Measurements from ENCODE around the gene CAMK2A. TPM values are rescaled to one million over a fixed set of nuclear protein-coding genes. Genes with fewer than 3 reads are reported as not detected.

CAMK2A gene
- total RNA-seq, 2 experiments from 2014 or later = not detected

DNA sequence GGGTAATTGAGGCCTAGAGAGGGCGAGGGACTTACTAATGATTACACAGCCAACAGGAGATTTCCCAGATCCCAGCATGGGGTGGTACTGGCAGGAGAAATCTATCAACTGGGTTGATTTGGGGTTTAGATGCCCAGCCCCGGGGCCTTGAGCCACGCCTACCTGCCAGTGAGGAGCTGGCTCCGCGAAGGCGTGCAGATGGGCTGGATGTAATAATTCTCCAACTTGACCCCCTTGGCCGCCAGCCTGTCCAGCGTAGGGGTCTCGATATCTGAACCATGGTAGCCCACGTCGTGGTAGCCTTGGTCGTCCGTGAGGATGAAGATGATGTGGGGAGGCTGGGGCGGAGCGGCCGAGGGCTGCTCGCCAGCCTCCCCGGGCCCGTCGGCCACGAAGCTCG is 12.3 kb upstream of the CAMK2A start:
- Mint-ChIP-seq H3K4me3 (no peak overlapping the region), H3K27me3 (peaks cover 41% of the 10 kb centered on the region), H3K27ac (no peak overlapping the region), H3K36me3 (ENCODE audit: low read depth) (no peaks in the 10 kb centered on the region), H3K9me3 (no peaks in the 10 kb centered on the region), H3K4me1 (no peaks in the 10 kb centered on the region)
- ChIA-PET POLR2A (no interaction called here), CTCF (no interaction called here)
- DNase-seq = no peak

DNA sequence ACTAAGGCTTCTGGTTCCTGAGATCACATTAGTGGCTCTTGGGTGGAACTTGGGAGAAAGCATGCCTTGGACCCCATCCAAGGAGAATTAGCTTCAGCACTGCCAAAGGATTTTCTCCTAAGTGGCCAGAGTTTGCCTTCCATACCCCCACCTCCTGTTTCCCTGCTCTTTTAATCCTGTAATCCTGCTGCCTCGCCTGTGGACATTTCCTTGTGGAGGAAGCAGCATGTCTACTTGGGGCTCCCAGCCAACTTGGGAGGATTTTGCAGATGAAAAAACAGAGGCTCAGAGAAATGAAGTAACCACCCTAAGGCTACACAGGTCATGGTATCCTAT is 11.6 kb upstream of the CAMK2A start:
- CTCF ChIA-PET = no interaction called here
- Mint-ChIP-seq H3K27me3 (peaks cover 41% of the 10 kb centered on the region), H3K27ac (no peak overlapping the region), H3K36me3 (ENCODE audit: low read depth) (no peaks in the 10 kb centered on the region), H3K4me1 (no peaks in the 10 kb centered on the region), H3K9me3 (no peaks in the 10 kb centered on the region), H3K4me3 (no peak overlapping the region)
- POLR2A ChIA-PET = no interaction called here
- DNase-seq = no peak

DNA sequence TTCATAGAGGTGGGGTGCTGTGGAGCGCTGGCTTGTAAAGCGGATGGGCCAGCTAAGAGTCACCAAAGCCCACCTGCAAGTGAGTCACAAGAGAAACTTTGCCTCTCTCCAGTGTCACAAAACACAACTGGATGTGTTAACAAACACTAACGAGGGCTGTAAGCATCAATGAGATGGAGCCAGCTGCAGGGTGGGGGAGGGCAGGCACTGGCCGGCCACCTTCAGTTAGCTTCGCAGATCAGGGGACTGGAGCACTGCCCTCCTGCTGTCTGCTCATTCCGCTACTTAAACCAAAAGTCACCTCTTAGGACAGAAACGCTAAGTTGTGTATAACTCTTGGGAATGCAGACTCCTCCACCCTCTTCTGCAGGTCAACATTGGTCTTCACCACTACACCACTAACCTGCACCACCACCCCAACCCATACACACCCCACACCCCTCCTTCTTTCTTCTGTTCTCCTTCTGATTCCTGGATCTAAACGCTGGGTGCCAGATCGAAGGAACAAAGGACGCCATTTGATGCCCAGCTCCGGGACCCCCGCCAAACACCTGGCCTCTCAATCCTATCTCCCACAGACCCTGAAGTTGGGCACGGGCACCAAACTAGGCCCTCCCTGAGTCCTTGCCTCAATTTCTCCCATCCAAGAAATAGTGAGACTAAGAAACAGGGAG is 11.1 kb upstream of the CAMK2A start:
- H3K27me3 Mint-ChIP-seq = peaks cover 41% of the 10 kb centered on the region

DNA sequence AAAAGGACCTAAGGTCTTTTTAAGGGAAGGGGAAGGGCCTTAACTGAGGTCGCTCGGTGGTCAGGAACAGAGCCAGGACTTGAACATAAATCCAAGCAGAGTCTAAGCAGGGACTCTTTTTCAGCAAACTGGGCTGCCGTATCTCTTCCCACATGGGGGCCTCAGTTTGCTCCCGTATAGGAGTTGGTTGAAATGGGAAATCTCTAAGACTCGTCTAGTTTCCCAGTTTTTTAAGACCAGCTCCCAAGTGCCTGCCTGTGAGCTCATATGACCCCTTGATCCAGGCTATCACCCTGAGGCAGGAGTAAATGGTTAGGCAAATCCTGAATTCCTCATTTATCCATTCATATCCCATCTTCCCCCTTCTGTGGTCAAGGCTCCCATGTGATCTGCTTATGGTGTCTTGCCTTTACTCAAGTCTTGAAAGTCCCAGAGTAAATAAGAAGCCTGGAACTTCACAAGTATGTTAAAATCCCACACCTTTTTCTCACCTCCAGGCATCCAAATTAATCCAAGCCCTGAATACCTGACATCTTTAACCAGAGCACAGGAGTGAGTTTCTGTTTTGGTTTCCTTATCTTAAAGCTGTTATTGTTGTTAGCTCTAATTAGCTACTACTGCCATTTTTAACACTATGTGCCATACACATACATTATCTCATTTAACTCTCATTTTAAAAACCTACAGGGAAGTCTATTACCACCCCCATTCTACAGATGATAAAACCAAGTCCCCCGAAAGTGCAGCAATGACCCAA is 10.2 kb upstream of the CAMK2A start:
- H3K4me3 Mint-ChIP-seq = no peak overlapping the region
- no peaks in the 10 kb centered on the region for H3K36me3 Mint-ChIP-seq (ENCODE audit: low read depth)
- ChIA-PET CTCF (interaction anchor here (1.2 kb wide), 1 partner anchor 136 kb away, joined by 4 read pairs; no protein-coding TSS in a partner anchor), POLR2A (interaction anchor here (0.7 kb wide), 1 partner anchor 20 kb away, joined by 4 read pairs; no protein-coding TSS in a partner anchor)
- peaks cover 37% of the 10 kb centered on the region for H3K27me3 Mint-ChIP-seq
- H3K9me3 Mint-ChIP-seq = no peaks in the 10 kb centered on the region
- H3K4me1 Mint-ChIP-seq = no peaks in the 10 kb centered on the region
- DNase-seq = no peak
- no peak overlapping the region for H3K27ac Mint-ChIP-seq

More for the DNA sequence above, 11.1 kb upstream of the CAMK2A start:
- no peaks in the 10 kb centered on the region for H3K36me3 Mint-ChIP-seq (ENCODE audit: low read depth)
- POLR2A ChIA-PET = interaction anchor here (0.7 kb wide), 1 partner anchor 19 kb away, joined by 4 read pairs; no protein-coding TSS in a partner anchor
- H3K4me1 Mint-ChIP-seq = no peaks in the 10 kb centered on the region
- no peak overlapping the region for H3K27ac Mint-ChIP-seq
- no peak for DNase-seq
- H3K9me3 Mint-ChIP-seq = no peaks in the 10 kb centered on the region
- CTCF ChIA-PET = interaction anchor here (1.2 kb wide), 1 partner anchor 135 kb away, joined by 4 read pairs; no protein-coding TSS in a partner anchor
- H3K4me3 Mint-ChIP-seq = no peak overlapping the region

DNA sequence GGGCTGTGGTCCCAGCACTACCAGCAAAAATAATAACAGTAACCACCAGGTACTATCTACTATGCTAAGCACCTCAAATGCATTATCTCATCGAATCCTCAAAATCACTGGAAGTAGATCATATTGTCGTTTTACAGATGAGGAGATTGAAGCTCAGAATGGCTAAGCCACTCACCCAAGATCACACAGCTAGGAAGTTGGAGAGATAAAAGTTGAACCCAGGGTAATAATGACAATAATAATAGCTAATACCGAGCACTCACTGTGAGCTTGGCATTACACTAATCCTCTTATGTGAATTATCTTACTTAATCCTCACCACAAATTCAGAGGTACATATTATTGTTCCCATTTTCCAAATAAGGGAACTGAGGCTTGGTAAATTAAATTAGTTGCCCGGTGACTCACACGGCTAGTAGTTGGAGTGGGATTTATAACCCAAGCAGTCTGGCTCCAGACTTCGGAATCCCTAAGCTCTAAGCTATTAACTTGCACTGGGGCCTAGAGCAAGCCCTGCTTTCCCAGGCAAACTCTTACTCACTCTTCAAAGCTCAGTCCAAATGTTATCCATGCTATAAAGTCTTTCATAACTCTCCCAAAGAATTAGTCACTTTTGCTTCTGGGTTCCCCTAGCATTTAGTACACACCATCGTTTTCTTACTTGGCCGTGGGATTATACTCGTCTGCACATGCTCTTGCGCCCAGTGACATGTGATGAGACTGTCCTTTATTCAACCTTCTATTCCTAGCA is 9.3 kb upstream of the CAMK2A start:
- no peaks in the 10 kb centered on the region for H3K4me1 Mint-ChIP-seq

DNA sequence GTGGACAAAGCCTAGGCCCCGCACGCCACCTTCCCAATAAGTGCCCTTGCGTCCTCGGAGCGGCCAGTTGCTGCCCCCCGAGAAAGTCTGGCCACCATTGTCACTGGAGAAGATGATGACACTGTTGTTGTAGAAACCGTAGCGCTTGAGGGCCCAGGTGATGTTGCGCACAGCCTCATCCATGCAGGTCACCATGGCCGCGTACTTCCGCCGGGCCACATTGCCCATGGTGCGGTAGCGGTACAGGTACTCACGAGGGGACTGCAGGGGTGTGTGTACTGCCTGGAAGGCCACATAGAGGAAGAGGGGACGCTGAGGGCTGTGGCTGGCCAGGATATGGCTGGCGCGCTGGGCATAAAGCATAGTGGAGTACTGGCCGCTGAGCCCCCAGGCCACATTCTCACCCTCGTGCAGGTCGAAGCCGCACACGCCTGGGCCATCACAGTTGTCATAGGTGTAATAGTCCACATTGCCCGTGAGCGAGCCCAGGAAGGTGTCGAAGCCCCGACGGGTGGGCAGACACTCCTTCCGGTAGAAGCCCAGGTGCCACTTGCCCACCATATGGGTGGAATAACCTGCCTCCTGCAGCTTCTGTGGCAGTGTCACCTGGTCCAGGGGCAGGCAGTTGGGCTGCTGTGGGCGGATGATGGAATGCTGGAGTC is 8.5 kb upstream of the CAMK2A start:
- peaks cover 25% of the 10 kb centered on the region for H3K27me3 Mint-ChIP-seq
- H3K27ac Mint-ChIP-seq = no peak overlapping the region
- no peak overlapping the region for H3K4me3 Mint-ChIP-seq
- H3K36me3 Mint-ChIP-seq (ENCODE audit: low read depth) = no peaks in the 10 kb centered on the region
- no peaks in the 10 kb centered on the region for H3K4me1 Mint-ChIP-seq
- POLR2A ChIA-PET = no interaction called here
- CTCF ChIA-PET = no interaction called here
- H3K9me3 Mint-ChIP-seq = no peaks in the 10 kb centered on the region
- no peak for DNase-seq

More for the DNA sequence above, 9.3 kb upstream of the CAMK2A start:
- Mint-ChIP-seq H3K36me3 (ENCODE audit: low read depth) (no peaks in the 10 kb centered on the region), H3K27me3 (peaks cover 32% of the 10 kb centered on the region), H3K9me3 (no peaks in the 10 kb centered on the region), H3K27ac (no peak overlapping the region), H3K4me3 (no peak overlapping the region)
- POLR2A ChIA-PET = no interaction called here
- no peak for DNase-seq
- CTCF ChIA-PET = no interaction called here

DNA sequence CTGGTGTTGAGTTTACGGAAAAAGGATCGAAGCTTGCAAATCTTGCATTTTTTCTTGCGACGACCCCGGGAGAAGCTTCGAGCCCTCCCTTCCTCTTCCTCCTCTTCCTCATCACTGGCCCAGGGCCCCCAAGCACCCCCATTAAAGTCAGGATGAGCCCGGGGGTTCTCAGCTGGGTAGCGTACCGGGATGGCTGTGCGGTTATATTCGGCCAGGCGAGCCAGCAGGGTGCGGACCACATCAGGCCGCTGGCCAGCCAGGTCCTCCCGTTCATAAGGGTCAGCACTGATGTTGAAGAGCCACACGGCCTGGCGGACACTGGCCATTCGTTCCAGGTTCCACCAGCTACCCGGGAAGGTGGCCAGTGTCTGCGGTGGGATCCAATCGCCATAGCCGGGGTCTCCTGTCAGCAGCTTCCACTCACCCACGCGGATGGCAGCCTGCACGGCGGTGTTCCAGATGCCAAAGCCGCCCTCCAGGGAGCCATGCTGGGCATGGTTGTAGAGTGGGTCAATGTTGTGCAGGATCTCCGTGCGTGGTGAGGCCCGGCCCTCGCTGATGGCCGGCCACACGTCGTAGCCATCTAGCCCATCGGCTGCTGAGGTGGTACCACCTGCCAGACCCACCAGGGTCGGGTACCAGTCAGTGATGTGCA is 7.8 kb upstream of the CAMK2A start:
- H3K4me3 Mint-ChIP-seq = no peak overlapping the region
- H3K36me3 Mint-ChIP-seq (ENCODE audit: low read depth) = no peaks in the 10 kb centered on the region
- peaks cover 22% of the 10 kb centered on the region for H3K27me3 Mint-ChIP-seq
- no peaks in the 10 kb centered on the region for H3K4me1 Mint-ChIP-seq
- ChIA-PET POLR2A (no interaction called here), CTCF (no interaction called here)
- H3K9me3 Mint-ChIP-seq = no peaks in the 10 kb centered on the region
- no peak for DNase-seq
- H3K27ac Mint-ChIP-seq = no peak overlapping the region

DNA sequence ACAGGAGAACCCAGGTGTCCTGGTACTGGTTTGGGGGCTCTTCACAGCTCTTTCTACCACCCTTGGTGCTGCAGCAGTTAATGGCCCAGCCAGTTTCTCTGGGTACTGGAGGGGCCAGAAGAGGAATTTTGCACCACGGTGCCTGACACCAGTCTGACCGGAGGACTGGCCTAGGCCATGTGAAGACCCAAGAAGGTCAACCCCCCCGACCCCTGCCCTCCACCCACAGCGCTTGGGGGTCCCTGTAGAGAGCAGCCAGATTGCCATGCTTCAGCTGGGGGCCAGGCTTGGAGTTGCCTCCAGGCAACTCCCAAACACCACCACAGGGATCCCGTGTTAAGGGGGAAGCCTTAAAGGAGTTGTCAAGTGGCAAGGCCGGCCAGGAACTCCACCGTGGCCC is 6.9 kb upstream of the CAMK2A start:
- Mint-ChIP-seq H3K4me1 (no peaks in the 10 kb centered on the region), H3K27me3 (peaks cover 19% of the 10 kb centered on the region), H3K9me3 (no peaks in the 10 kb centered on the region), H3K27ac (no peak overlapping the region), H3K36me3 (ENCODE audit: low read depth) (no peaks in the 10 kb centered on the region), H3K4me3 (no peak overlapping the region)
- ChIA-PET POLR2A (no interaction called here), CTCF (no interaction called here)
- no peak for DNase-seq

DNA sequence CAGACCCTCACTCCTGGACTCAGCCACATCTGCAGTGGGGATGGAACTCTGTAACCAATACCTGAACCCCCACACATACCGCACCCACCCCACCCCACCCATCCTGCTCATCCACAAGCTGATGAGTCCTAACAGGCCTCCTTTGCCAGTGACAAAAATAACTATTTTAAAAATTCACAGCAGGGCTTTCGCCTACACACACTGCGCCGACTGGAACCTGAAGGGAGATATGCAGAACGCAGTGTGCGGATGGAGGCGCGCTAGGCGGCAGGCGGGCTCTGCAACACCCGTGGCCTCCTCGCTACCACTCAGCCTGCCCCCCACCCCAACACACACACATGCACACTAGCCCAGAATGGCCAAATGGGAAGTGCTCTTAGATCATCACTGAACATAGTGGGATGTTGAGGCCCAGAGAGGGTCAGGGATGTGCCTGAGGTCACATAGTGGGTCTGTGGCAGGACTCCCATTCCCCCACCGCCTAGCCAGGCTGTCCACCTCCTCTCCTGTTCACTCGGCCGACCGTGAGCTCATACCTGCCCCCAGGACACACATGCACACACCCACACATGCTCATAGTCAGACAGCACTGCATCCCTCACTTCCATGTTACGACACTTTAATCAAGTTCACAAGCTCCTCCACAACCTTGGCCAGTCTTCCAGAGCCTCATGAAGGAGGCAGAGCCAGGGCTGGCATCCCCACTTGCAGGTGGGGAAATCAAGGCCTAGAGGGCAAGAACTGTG is 6.3 kb upstream of the CAMK2A start:
- no peak overlapping the region for H3K27ac Mint-ChIP-seq

DNA sequence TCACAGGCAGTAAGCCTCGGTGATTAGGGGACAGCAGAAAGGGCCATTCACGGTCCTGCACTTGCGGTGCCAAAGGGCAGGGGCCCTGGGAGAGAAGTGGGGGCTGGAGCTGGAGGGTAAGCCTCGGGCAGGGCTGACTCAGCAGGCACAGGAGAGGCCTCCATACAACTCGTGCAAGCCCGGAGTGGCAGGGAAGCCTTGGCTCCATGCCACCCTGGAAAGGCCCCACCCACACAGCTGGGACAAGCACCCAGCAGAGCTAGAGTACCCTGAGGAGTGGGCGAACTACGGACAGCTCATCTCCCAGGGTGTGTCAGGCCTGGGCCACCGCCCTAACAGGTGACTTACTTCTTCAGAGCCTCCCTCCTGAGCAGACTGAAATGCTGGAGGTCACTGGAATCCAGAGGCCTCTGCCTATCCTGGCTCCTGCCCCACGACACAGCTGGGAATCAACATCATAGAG is 5.6 kb upstream of the CAMK2A start:
- Mint-ChIP-seq H3K36me3 (ENCODE audit: low read depth) (no peaks in the 10 kb centered on the region), H3K4me1 (no peaks in the 10 kb centered on the region), H3K27me3 (peaks cover 9% of the 10 kb centered on the region), H3K4me3 (no peak overlapping the region), H3K9me3 (no peaks in the 10 kb centered on the region), H3K27ac (no peak overlapping the region)
- ChIA-PET POLR2A (no interaction called here), CTCF (no interaction called here)
- no peak for DNase-seq

More for the DNA sequence above, 6.3 kb upstream of the CAMK2A start:
- CTCF ChIA-PET = no interaction called here
- Mint-ChIP-seq H3K4me3 (no peak overlapping the region), H3K27me3 (peaks cover 14% of the 10 kb centered on the region), H3K9me3 (no peaks in the 10 kb centered on the region), H3K4me1 (no peaks in the 10 kb centered on the region), H3K36me3 (ENCODE audit: low read depth) (no peaks in the 10 kb centered on the region)
- POLR2A ChIA-PET = no interaction called here
- no peak for DNase-seq

DNA sequence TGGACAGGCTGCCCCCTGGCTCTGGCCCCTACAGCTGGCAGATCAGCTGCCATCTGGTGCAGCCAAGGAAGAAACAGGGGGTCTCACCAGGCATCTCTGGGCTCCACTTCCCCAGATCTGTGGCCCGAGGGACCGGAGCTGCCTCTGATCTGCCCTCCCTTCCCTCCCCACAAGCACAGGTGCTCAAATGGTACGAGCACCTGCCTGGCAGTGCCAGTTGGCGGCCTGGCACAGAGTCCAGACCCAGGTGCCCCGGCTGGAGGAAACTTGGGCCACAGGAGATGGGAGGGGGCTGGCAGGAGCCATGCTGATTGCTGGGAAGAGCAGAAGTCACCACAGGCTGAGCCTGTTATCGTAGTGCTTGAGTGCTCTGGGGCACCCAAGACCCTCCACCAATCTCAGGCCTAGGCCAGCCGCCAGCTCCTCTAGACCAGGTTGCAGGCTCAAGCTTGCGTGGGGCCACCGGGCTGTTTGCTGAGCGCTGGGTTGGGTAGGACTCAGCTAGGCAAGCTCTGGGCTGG is 5.0 kb upstream of the CAMK2A start:
- ChIA-PET CTCF (no interaction called here), POLR2A (no interaction called here)
- no peak overlapping the region for H3K4me3 Mint-ChIP-seq
- no peaks in the 10 kb centered on the region for H3K4me1 Mint-ChIP-seq
- no peaks in the 10 kb centered on the region for H3K9me3 Mint-ChIP-seq
- H3K27me3 Mint-ChIP-seq = peaks cover 7% of the 10 kb centered on the region
- H3K27ac Mint-ChIP-seq = no peak overlapping the region
- DNase-seq = no peak
- no peaks in the 10 kb centered on the region for H3K36me3 Mint-ChIP-seq (ENCODE audit: low read depth)

All from activated CD4-positive, alpha-beta memory T cell treated with anti-CD3 and anti-CD28 coated beads, Interleukin-2, amount 10 ng/mL, durations not matched to agents 7 days and 5 days (primary cell).